HG02981 (cell line): ENCODE results near the gene PPP1R3F.
"Not testable (repeated sequence)": the region's sequence is repeated elsewhere in the genome, so short reads cannot be mapped to it uniquely, and the experiment has no call there.

ENCODE experiments used
- ATAC-seq: cut with Tn5 transposase; IDR thresholded peaks from one replicate; pipeline ENCODE4 v1.9.1; 2021; ENCODE audit warnings: mild to moderate bottlenecking, moderate library complexity; ENCODE audit not compliant: unreplicated experiment

Gene PPP1R3F

DNA sequence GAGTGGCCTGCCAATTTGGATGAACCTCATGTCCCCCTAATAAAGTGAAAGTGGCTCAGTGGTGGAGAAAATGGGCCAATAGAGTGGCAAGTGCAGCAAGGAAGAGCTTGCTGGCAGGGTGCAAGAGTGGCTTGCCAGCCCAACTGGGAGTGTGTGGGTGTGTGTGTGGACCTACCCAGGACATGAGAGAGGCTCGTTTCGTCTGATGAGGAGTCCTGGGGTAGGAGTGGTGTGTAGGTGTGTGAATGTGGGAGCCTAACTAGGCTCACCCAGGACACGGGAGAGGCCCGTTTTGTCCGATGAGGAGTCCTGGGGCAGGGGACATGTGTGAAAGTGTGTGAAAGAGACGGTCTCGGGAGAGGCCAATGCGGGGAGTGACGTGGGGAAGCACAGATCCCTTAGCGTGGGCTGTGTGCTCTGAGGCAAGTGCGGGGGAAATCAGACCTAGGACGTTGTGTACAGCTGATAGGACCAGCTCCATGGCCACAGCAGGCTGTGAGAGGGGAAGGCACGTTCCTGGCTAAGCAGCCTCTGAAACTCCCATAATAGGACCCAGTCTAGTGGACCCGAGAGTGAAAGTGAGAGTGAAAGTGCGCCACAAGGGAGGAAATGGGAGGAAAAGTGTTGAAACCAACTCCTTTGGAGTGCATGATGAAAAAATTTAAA is 39.1 kb downstream of the PPP1R3F start:
- ATAC-seq, result no peak

DNA sequence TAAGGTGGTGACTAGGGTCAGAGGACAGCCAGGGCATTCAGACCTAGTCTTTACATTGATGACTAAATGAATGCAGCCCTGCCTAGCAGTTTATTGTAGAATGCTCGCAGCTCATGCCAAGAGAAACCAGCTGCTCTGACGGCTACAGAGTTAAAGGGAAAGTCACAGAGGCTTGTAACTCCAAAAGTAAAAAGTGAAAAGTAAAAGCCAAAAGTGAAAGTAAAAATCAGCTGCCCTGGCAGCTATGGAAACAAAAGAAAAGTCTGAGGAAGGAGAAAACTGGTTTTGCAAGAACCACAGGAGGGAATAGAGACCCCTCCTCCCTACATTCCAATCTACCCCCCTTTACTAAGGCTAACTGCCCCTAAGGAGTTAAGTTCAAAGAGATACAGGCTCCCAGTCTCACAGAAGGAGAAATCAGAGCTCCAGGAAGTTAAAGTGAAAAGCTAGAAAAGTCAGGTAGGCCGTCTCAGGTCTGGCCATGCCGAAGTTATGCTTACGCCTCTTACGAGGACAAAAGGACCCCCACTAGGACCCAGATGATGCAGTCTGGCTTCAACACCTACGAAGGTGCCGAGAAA is 39.9 kb downstream of the PPP1R3F start:
- ATAC-seq, result no peak

DNA sequence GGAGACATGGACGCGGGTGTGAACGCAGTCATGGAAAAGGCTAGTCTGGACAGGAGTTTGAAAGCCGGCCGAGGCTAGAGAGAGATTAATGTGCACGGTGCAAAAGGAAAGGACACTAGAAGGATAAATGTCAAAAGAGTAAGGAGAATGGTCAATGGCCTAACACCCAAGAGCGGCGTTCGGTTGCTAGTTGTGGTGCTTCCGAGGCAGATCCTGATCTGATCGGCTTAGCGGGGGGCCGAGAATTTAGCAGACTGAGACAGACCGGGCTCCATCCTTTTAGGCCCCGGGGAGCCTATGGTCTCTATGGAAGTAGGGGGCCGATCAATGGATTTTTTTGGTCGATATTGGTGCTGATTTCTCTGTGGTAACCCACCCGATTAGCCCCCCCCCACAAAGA is 40.8 kb downstream of the PPP1R3F start:
- no peak for ATAC-seq

DNA sequence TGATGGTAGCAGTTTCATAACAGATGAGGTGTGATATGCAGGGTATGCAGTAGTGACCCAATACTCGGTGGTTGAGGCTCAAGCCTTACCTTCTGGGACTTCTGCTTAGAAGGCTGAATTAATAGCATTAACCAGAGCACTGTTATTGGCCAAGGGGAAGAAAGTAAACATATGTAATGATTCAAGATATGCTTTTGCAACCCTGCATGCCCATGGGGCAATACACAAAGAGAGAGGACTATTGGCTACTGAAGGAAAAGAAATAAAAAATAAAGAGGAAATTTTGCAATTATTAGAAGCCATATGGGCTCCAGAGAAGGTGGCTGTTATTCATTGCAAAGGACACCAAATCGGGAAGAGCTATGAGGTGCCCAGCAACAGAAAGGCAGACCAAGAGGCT is 42.6 kb downstream of the PPP1R3F start:
- no peak for ATAC-seq

DNA sequence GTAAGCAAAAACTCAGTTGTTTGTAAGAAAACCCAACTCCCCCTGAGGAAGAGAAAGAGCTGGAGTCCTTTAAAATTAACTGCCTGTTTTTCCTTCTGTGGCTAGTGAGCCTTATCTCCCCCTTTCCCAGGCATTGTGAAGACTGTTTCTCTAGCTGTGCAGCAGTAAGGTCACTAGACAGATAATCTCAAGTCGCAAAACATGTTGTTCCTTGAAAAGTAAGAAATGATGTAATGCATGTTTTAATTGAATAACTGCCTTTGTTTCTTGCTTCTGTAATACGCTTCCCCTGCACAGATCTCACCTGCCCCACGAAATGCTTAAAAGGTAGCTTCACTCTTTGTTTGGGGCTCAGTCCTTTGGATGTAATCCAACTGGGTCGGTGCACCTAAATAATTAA is 46.5 kb downstream of the PPP1R3F start:
- ATAC-seq, result no peak

DNA sequence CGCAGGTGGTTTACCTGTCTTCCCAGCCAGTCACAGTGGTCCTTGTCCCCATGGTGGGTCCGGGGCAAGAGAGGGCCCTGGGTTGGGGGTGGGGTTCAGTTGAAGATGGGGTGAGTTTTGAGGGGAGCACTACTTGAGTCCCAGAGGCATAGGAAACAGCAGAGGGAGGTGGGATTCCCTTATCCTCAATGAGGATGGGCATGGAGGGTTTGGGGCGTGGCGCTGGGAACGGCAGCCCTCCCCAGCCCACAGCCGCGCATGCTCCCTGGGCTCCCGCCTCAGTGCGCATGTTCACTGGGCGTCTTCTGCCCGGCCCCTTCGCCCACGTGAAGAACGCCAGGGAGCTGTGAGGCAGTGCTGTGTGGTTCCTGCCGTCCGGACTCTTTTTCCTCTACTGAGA is 52.1 kb downstream of the PPP1R3F start, which contains the start of gene GAGE12J:
TSS of gene GAGE12J (plus strand) at position 301 of the 400 bp plus-strand sequence. CDS start 1,157 bp downstream, outside the sequence.
- ATAC-seq, result not testable (repeated sequence)

DNA sequence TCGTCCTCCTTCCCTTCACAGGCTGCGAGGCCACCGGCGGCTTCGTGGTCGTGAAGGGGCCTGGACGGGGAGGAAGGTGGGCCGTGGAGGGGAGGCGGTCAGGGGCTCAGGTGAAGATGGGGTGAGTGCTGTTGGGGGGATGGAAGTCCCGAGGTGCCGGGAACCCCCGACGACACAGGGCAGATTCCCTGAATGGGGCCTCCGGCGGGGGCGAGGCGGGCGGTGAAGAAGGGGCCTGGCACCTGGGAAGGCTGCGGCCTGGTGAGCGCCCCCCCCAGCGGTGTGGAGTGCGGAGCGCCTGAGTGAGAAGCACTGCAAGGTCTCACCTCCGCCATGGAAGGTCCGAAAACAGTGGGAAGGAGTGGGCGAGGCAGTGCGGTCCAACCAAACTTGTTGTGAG is 52.7 kb downstream of the PPP1R3F start:
- ATAC-seq, result not testable (repeated sequence)

DNA sequence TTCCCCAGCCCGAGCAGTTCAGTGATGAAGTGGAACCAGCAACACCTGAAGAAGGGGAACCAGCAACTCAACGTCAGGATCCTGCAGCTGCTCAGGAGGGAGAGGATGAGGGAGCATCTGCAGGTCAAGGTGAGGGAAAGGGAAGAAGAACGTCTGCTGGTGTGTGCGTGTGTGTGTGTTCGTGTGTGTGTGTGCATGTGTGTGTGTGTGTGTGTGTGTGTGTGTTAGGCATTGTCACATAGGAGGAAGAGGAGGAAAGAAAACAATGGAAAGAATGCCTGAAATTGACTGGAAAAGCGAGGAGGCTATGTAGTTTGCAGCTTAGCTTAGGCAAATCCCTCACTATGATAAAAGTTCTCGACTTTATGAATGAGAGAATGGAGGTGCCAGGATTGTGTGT is 54.1 kb downstream of the PPP1R3F start:
- ATAC-seq, result not testable (repeated sequence)

DNA sequence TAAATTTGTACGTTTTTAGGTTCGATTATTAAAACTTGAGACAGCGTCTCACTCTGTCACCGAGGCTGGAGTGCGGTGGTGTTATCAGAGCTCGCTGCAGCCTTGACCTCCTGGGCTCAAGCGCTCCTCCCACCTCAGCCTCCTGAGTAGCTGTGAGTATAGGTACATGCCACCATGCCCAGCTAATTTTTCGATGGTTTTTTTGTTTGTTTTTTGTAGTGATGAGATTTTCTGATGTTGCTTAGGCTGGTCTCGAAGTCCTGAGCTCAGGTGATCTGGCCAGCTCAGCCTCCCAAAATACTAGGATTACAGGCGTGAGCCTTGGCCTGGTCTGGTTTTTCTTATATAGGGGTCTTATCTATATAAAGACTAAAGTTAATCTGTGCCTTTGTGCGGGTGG is 60.8 kb downstream of the PPP1R3F start:
- ATAC-seq, result not testable (repeated sequence)

DNA sequence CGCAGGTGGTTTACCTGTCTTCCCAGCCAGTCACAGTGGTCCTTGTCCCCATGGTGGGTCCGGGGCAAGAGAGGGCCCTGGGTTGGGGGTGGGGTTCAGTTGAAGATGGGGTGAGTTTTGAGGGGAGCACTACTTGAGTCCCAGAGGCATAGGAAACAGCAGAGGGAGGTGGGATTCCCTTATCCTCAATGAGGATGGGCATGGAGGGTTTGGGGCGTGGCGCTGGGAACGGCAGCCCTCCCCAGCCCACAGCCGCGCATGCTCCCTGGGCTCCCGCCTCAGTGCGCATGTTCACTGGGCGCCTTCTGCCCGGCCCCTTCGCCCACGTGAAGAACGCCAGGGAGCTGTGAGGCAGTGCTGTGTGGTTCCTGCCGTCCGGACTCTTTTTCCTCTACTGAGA is 61.7 kb downstream of the PPP1R3F start, which contains the start of gene GAGE13:
TSS of gene GAGE13 (plus strand) at position 301 of the 400 bp plus-strand sequence. CDS start 1,156 bp downstream, outside the sequence.
- ATAC-seq, result not testable (repeated sequence)

DNA sequence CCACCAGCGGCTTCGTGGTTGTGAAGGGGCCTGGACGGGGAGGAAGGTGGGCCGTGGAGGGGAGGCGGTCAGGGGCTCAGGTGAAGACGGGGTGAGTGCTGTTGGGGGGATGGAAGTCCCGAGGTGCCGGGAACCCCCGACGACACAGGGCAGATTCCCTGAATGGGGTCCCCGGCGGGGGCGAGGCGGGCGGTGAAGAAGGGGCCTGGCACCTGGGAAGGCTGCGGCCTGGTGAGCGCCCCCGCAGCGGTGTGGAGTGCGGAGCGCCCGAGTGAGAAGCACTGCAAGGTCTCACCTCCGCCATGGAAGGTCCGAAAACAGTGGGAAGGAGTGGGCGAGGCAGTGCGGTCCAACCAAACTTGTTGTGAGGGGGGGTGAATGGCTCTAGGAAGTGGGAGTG is 62.2 kb downstream of the PPP1R3F start:
- not testable (repeated sequence) for ATAC-seq
